GM20431 (cell line): ENCODE measurements around the gene LRRC3.

Experiments
- in situ Hi-C: fragments of 300-500 bp; cut with MseI, MboI; formaldehyde crosslinking; loops from one replicate; pipeline ENCODE4 v1.15.0; 2020; ENCODE audit warnings: low sequenced_read_pairs; ENCODE audit not compliant: unreplicated experiment

Gene LRRC3

DNA sequence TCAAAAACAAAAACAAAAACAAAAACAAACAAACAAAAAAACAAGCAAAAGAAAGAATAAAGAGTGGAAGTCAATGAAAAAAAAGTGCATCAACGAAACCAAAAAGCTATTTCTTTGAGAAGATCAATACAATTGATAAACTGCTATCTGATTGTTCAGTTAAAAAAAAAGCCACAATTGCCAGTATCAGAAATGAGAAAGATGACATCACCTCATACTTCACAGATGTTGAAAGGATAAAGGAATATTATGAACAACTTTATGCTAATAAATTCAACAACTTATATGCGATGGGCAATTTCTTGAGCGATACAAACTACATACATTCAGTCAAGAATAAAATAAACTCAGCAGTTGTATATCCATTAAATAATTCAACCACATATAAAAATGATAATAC, 2.2 kb upstream of the LRRC3 start:
- in situ Hi-C loops, result no loop called here

DNA sequence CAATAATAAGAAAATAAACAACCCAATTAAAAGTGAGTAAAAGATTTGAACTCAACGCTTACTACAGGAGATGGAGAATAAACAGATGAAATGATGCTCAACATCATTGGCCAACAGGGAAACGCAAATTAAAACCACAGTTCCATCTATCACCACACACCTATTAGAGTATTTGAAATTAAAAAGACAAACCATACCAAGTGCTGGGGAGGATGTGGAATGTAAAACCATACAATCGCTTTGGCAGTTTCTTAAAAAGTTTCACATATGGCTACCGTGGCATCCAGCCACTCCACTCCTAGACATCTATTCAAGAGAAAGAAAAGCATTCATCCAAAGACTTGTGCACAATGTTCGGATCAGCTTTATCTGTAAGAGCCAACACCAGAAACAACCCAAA, 1.3 kb upstream of the LRRC3 start:
- in situ Hi-C loops, result no loop called here

DNA sequence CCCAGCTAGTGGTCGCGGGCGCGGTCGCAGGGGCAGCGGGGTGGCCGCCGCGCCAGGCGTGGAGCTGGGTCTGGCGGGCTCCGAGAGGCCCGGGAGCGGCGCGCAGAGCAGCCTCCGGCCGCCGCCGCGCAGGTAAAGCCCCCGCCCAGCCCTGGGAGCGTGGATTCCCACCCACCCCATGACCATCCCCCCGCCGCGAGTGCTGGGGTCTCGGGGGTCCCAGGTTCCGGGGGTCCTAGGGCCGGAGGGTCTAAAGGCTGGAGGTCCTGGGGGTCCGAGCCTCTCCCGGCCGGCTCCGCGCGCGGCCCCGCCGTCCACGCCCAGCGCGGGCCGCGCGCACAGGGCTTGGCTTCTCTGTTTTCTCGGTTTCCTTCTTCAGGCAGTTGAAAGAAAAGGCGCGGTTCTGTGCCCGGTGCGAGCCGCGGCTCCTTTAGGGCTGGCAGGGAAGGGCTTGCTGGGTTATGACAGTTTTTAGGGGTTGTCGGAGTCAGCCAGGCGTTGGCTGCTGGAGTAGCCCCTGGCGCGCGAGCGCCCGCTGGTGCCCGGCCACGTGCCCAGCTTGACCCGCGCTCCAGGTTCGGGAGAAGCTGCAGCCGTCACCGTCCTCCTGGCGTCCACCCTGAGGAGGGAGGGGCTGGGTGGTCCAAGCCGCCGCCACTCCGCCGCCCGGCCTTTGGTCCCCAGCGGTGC, 359 bp downstream of the LRRC3 start:
- in situ Hi-C loops, result no loop called here

DNA sequence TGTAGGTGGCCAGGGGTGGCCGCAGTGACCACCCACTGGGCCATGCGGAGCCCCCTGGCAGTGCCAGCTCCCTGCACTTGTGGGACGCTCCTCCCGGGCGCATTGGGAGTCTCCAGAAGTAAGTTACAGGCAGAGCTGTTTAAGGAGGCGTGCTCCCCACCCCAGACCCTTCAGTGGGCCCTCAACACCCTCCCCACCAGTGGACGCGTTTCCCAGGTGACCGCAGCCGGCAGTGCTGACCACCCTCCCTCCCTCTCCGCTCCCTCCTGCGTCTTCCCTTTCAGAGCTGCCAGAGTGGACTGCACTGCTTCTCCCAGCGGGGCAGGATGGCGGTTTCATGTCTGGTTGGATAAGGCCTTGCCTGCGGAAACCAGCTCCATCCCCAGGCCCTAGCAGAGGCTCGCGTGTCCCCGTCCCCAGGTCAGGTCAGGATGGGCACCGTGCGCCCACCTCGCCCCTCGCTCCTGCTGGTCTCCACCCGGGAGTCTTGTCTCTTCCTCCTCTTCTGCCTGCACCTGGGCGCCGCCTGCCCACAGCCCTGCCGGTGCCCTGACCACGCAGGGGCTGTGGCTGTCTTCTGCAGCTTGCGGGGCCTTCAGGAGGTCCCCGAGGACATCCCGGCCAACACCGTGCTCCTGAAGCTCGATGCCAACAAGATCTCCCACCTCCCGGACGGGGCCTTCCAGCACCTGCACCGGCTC, 1.1 kb downstream of the LRRC3 start:
- in situ Hi-C loops, result no loop called here

DNA sequence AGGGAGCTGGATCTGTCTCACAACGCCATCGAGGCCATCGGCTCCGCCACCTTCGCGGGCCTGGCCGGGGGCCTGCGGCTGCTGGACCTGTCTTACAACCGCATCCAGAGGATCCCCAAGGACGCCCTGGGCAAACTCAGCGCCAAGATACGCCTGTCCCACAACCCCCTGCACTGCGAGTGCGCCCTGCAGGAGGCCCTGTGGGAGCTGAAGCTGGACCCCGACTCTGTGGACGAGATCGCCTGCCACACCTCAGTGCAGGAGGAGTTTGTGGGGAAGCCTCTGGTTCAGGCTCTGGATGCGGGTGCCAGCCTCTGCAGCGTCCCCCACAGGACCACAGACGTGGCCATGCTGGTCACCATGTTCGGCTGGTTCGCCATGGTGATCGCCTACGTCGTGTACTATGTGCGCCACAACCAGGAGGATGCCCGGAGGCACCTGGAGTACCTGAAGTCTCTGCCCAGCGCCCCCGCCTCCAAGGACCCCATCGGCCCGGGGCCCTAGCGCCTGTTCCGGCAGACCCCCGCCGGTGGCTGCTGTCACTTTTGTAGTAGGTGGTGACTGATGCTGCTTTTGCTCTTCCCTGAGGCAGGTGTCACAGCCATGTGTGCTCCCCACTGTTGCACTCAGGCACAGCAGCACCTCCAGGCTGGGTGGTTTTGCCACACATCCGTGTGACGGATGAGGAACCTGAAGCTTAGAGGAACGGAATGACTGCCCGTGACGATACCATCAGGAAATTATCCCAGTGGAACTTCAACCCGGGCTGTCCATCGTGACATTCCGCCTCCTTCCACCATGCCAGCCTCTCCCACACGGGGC, 1.8 kb downstream of the LRRC3 start:
- in situ Hi-C loops, result no loop called here

DNA sequence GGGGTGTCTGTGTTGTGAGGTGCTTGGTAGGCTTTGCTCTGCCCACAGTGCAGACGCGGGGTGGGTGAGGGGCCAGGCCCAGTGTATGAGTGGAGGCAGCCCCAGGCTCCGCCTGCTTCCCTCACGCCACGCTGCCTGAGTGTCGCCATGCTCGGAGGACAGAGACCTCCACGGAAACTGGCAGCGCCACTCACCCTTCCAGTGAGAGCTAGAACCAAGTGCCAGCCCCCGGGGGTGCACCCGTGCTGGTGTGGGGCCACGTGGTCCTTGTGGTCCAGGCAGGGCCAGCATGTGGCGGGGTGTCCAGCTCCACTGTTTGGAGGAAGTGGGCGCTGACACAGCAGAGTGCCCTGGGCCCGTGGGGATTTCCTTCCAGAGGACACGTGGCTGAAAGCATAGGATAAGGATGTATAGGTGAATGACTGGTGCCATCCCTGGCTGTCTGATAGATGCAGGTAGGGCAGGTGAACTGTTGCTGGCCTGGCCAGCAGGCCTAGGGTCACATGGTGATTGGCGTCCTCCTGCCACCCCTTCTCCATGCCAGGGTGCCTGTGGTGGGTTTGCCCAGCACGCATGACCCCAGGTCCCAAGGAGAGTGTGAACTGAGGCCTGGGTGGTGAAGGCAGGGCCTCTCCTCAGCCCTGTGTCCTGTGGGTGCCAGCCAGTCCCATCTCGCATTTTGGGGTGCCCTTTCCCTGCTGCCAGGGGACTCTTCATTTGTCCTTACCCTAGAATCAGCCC, 3.8 kb downstream of the LRRC3 start:
- in situ Hi-C loops, result no loop called here

DNA sequence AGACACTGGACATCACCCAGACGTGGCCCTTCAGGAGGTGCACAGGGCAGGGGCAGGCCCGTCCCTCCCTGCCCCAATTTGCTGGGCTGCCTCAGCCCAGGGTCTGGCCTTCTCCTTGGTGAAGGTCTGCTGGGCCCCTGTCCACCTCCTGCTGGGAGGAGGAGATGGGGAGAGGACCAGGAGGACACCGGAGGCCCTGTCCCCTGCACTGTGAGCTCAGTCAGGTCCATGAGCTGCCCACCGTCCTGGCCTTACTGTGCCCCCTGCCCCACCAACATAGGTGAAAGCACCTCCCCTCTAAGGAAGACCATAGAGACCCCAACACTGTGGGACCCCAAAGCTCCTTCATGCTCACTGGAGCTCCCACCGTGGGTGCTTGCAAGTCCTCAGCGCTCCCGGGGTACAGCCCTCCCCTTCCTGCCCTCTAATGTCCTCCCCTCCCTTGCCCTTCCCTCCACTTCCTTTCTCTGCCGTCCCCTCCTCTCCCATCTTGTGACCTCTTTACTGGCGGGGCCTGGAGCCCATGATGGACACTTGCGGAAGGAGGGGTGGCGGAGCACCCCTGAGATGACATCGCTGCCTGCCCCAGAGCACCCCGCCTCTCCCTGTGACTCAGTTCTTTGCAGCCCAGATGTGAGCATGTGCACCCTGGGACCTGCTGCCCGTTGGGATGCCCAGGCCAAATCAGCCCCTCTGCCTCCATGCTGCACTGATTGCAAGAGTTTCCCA, 4.6 kb downstream of the LRRC3 start:
- in situ Hi-C loops, result no loop called here

DNA sequence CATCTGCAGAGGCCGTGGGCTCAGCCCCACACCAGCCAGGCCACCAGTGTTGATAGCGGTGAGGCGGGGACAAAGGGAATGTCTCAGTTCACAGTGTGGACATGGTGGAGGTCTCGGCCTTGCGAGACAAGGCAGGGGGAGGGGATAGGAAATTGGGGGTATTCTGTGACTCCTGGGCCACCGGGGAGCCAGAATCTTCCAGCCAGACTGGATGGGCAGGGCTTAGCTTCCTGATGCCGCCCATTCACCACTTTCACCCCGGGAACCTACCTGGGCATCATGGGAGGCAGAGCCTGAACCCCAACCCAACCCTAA, 5.1 kb downstream of the LRRC3 start:
- in situ Hi-C loops, result no loop called here

DNA sequence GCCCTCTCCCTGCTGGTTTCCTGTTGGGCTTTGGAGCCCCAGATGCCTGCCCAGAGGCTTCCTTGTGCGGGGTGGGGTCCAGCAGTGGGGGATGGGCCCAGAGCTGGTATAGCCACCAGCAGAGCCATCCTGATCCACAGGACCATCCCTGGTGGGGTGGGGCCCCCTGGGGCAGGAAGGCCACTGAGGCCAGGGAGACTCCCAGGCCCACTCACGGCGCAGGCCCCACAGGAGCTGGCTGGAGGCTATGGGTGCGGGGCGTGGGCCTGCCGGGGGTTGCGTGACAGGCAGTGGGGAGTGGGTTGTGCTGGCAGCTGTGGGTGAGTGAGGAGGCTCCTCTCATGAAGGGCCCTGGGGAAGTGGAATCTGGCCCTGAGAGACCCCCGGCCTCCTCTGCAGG, 5.7 kb downstream of the LRRC3 start:
- in situ Hi-C loops, result no loop called here

DNA sequence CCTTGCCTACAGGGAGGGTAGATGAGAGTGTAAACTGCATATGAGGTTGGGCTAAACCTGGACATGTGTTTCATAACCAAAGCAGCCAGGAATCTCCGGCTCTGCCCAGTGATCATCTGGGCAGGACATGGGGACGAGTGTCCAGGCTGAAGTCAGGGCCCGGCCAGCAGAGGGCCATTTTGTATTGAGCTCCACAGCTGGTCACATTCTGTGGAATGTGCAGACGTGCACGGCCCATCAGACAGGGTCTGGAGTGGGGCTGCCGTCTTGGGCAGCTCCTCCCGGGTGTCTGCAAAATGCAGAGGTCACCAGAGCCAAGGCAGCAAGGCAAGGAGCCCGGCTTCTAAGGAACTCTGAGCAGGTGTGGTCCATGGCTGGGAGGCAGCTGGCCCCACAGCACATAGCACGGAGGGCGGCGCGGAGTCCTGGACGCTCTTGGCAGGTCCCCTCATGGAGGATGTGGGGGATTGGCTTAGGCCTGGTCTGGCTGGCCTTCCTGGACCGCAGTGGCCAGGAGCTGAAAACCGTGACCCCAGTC, 6.2 kb downstream of the LRRC3 start:
- in situ Hi-C loops, result no loop called here

DNA sequence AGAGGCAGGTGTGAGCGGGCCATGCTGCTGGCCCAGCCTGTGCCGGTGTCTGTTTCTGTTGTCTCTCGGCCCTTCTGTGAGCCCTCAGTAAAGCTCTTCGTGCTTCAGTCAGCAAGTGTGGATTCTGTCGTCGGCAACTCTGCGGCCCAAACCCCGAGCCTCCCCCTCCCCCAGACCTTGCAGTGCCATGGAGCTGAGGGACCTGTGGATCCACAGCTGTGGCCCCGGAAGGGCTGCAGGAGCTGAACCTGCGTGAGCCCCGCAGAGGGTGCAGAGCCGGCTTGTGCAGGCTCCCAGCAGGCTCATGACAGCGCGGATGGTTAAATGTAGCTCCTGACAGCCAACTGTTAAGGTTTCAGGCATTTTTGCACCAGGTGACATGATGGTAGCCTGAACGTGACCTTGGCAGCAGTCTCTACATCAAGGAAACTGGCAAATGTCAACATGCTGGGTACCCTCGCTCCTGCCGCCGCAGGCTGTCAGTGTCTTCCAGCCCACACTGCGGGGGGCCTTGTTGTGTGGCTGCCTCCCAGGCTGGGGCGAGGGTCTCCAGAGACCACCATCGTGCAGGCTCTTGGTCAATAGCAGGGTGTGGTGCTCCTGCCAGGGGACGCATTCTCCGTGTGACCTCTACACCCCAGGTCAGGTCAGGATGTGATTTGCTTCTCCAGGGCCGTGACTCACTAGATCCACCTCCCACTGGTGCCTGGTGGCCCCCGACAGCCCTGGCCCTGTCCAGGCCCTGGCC, 7.0 kb downstream of the LRRC3 start:
- in situ Hi-C loops, result no loop called here

DNA sequence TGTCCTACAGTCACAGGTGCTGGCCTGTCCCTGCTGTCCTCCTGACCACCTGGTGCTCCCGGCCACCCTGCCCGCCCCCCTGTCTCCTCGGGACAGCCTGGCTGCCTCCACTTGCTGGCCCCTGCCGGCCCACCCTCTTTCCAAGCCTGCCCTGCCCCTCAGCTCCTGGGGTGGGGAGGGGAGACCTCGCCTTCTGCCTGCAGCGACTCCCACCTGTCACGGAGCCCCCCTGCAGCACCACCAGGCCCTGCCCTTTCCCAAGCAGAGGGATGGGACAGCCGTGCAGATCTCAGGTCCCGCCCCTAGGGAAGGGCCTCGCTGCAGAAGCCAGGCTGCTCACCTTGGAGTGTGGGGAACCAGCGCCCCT, 7.5 kb downstream of the LRRC3 start:
- in situ Hi-C loops, result no loop called here

DNA sequence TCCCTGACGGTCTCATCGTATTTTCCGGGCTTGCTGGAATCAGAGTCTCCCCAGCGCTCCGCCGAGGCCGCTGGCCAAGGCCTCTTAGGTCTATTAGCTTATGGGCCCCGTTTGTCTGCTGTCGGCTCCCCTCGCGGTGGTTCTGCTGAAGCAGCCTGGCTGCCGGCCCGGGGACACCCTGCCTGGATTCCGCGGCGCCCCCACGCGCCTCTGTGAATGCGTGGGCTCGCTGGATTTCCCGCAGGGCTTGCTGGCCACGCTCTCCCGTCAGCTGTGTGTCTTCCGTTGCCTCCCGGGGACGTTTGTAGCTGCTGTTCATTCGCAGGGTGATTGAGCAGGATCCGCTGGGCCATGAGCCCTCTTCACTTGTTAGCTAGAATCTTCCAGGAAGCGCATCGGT, 8.4 kb downstream of the LRRC3 start:
- in situ Hi-C loops, result no loop called here

DNA sequence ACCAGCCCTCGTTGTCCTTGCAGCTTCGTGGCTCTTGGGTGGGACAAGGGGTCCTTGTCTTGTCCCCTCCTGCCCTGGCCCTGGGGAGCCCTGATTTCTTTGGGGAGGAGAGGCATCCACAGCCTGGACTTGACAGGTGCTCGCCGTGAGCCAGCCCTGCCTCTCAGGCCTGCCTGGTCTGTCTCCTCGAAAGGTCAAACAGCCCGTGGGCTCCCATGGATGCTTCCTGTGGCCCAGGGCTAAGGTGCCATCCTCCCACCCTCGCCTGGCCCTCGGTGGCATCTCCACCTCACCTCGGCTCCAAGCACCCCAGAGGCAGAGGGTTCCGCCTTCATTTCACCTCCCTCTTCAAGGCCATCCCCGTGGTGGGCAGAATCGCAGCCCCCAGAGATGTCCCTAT, 9.0 kb downstream of the LRRC3 start:
- in situ Hi-C loops, result no loop called here

DNA sequence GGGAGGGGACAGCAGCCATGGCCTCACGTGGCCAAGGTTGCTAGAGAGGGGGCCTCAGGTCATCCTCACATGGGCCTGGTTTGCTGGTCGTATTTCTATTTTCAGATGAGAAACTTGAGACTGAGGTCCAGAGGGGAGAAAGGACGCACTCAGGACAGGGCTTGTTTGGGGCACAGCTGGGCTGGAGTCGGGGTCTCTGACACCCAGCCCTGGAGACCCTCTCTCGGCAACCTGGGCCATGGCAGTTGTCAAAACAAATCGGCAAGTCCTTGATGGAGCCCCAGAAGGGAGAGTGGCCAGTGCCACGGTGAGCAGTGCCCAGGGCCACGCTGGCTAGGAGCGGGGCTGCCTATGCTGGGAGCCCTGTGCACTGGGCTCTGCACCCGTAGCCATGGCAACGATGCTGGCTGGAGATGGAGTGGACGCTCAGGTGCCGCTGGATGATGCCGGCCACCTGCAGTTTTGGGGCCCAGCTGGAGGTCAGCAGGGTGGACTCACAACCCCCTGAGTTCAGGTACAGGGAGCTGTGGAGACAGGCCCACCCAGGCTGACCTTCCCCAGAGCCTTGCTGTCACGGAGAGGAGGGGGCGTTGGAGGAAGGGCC, 11.1 kb downstream of the LRRC3 start:
- in situ Hi-C loops, result no loop called here

DNA sequence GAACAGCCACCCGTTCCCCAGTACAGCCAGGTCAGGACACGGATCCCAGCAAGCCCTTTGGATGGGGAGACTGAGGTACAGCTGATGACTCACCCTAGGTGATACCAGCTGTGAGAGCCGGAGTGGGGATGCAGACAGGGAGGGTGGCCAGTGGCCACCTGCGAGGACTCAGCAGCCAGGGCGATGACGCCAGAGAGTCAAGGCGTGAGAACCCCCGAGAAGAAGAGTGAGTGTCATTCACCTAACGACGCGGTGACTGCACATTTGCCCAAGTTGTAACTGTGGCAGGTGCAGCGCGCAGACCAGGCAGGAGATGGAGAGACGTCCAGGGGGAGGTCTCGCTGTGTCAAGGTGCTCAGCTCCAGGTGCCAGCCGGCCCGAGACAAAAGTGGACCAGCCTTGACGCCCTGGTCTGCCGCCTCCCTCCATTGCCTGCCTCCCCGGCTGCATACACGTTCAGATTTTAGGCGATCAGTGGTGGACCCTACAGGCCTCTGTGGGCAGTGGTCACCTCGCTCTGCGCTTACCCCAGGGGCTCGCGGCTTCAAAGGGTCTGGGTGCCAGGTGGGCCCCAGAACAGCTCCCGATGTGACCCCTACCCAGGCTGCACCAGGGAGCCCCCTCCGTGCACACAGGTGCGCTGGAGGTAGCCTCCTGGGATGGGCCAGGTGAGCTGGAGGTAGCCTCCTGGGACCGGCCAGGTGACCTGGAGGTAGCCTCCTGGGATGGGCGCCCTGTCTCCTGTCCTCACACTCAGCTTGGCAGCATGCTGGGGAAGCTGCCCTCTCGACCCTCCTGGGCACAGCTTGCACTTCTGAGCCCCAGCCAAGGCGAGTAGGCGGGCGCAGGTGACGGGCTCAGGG, 11.9 kb downstream of the LRRC3 start:
- in situ Hi-C loops, result no loop called here

DNA sequence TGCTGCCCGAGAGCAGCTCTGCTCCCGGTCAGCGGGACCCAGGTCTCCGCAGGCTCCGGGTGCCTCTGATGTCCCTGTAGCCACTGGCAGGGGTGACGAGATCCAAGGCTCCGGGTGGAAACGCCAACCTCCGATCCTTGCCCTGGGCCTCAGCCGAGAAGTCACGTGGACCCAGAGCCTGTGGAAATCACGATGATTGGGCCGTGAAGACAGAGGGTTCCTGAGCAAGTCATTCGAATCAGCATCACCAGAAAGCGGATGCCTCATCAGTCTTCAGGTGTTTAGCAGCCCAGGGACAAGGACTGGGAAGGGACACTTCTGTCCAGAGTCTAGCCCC, 12.5 kb downstream of the LRRC3 start:
- in situ Hi-C loops, result no loop called here

DNA sequence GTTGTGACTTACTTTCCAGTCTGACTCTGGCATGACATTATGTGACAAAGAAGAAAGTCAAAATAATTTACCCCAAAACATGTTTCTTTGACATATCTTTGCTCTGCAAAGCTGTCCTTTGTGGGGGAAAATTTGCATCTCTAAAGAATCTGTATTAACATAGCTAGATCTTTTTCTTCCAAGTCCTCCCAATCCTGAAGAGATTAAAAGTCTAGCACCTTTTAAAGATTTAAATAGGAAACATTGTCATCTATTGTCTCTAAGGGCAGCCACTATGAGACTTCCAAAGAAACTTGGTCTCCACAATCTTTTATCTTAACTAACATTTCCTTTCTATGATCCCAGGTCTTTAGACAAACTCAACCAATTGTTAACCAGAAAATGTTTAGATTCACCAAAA, 16.0 kb downstream of the LRRC3 start:
- in situ Hi-C loops, result no loop called here
